ENCODE measurements around the gene FBXW7.

Gene FBXW7

DNA sequence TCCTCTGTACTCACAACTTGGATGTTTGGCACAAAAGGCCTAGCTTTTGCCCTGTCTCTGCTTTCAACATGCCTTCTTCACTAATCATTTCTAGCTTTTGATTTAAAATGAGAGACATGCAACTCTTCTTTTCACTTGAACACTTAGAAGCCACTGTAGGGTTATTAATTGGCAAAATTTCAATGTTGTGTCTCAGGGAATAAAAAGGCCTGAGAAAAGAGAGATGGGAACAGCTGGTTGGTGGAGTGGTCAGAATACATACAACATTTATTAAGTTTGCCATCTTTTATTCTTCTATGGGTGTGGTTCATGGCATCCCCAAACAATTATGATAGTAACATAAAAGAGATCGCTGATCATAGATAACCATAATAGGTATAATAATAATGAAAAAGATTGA, 114.3 kb downstream of the FBXW7 start:
- no peak for DNase-seq

DNA sequence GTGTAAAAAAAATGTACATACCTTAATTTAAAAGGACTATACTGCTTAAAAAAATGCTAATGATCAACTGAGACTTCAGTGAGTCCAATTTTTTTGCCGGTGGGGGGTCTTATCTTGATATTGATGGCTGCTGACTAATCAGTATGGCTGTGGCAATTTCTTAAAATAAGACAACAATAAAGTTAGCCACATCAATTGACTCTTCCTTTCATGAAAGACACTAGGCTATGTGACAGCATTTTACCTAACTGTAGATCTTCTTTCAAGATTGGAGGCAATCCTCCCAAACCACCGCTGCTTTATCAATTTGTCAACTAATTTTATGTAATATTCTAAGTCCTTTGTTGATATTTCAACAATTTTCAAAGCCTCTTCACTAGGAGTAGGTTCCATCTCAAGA, 116.1 kb downstream of the FBXW7 start:
- DNase-seq, result no peak

GRCh38 chr4:152417673-152418072, 118.2 kb downstream of the FBXW7 start:
- DNase-seq, result no peak

GRCh38 chr4:152415980-152416379, 119.9 kb downstream of the FBXW7 start:
- DNase-seq, result no peak

- peak; percentile 54 to 76 for DNase-seq
Measured at GRCh38 chr4:152408514-152409327, 127.2 kb downstream of the FBXW7 start.

- peak in 1 of 2 experiments; percentile 16 for DNase-seq
Measured at GRCh38 chr4:152401424-152401823, 134.5 kb downstream of the FBXW7 start.

GRCh38 chr4:152399246-152399645, 136.6 kb downstream of the FBXW7 start:
- DNase-seq, result peak; percentile 80 to 91

- peak; percentile 52 to 76 for DNase-seq
Measured at GRCh38 chr4:152398060-152398459, 137.8 kb downstream of the FBXW7 start.

- DNase-seq, result no peak
Measured at GRCh38 chr4:152394791-152395190, 141.1 kb downstream of the FBXW7 start.

DNA sequence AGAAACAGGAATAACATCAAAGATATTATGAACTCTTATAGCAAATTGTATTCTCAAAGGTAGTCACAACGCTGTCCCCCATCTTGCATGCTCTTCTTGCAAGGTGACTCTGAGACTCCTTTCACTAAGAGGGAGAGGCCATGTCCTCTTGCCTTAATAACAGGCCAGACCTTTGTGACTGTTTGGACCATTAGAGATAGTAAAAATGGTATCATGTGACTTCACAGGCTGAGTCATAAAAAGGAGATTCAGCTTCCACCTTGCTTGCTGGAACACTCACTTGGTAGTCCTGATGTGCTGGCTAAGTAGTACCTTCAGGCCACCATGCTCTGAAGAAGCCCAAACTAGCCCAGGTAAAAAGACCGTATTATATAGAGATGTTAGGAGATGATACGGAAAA, 143.8 kb downstream of the FBXW7 start:
- no peak for DNase-seq

DNA sequence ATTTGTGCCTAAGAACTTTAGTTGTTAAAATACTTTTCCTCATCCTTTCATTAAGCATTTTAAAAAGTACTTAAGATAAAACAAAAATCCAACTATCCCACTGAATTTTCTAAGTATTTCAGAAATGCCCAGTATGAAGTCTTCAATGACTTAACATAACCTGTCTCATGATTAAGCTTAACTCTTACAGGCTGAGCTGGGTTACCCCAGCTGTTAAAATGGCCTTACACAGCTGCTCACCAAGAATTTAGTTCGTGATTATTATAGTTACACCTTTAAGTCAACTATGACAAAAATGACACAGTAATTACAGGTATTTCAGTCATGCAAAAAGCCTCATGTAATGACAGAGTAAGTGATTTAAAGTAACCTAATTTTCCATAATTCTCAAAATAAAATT, 145.7 kb downstream of the FBXW7 start:
- DNase-seq, result no peak

DNA sequence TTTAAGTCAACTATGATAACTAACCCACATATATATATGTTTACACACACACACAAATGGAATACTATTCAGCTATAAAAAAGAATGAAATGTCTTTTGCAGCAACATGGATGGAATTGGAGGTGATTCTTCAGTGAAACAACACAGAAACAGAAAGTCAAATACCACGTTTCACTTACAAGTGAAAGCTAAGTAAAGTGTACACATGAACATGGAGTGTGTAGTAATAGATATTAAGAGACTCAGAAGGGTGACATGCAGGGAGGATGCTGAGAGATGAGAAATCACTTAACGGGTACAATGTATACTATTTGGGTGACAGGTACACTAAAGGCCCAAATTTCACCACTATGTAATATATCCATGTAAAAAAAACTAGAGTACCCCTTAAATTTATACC, 146.5 kb downstream of the FBXW7 start:
- DNase-seq, result no peak

- DNase-seq, result peak; percentile 45 to 53
Measured at GRCh38 chr4:152385551-152385950, 150.3 kb downstream of the FBXW7 start.

DNA sequence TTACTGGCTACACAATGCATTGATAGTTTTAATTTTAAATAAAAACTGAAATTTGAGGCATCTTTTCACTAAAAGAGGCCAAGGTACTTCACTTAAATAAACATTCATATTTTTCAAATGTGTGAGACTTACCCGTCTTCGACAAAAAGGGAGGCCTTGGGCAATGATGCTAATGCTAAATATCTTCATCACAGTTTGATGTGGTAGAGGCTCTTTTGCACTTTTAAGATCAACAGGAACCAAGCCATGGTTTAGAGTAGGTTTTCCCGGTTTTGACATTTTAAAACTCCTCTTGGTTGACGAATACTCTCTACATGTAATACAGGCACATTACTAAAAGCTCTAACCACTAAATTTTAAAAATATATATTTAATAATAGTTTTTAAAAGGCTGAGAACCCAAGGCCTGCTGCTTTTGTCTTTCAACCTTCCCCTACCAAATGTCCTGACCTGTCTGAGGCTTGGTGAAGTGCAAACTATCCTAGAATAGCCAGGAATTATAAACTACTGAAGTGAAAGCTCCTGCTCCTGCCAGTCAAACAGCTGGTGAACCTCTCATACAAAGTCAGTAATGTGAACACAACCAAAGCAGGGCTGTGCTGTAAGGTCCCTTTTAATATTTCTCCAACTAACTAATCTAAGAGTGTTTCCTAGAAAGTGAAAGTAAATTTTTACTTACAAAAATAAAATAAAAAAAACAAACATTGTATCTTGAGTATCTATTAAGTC, 153.7 kb downstream of the FBXW7 start:
- DNase-seq, result no peak

DNA sequence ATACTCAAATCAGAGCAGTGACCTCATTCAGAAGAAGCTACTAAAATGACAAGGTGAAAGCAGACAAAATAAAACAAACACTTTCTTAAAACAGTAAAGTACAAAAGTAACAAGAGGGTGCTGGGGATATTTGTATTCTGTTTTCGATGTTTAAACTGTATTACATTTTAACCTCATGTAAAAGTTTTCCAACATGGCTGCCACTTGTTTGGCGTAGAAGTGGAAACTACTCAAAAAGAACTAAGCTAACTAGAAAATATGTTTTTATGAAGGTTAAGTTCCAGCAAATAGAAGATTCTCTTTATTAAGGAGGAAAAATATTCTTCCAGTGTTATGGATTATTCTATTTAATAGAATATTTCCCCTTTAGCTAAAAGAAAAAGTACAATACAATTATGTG, 155.0 kb downstream of the FBXW7 start:
- no peak for DNase-seq

- DNase-seq, result no peak
Measured at GRCh38 chr4:152380185-152380584, 155.7 kb downstream of the FBXW7 start.

DNA sequence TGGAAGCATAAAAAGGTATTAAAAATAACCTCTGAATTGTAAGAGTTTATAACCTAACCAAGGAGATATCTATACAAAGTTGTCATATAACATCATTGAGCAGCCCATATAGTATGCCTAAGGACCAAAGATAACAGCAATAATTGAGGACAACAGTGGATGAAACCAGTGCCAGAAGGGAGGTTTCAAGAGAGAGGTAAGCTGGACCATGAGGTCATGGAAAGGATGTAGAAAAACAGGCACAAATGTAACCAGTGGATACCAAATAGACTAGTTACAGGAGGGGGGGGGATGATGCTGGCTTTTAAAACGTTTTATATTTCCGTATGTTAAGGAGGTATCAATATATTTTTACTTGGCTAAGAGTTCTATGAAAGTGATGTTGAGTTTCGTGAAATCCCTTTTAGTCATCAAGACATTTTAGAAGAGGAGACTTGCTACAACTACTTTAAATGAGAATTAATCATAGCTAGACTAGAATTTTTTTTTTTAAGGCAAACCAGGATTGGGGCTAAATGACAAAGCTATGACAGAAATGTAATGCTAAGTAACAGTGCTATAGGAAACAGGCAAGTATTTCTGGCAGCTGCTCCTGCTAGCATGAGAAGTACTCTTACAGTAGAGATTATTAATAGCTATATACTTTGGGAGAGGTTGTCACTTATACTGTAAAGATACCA, 161.1 kb downstream of the FBXW7 start:
- DNase-seq, result no peak

DNA sequence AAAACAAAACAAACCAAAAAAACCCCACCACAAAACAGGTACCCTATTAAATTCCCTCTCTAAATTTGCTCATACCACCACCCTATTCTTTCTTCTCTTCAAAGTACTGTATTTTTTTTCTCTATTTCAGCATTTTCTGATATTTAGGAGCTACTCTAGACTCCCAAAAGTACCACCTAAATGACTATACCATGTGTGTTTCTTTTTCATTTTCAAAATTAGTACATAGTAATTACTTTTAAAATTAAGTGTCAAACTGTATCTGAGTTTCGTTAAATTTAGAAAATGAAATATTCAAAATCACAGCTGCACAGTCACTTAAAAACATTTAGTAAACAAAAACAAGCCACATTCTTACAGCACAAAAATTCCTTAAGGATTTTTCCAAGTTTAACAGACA, 161.7 kb downstream of the FBXW7 start:
- no peak for DNase-seq

DNA sequence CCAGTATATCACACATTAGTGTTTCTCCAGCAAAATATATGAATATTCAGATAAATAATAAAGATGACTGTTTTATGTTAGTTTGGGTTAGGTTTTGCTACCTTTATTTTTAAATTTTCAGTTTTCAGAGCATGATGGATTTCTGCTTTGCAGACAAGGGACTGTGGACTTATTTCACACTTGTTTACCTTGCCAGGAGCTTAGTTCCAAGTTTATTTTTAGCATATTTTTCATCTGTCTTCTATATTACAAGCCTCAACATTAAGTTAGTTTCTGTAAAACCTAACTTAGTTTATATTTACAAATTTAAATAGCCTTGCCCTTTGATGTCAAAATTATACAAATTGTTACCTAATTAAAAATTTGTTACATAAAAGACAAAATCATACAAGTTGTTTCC, 163.4 kb downstream of the FBXW7 start:
- no peak for DNase-seq

GRCh38 chr4:152369902-152370295, 166.0 kb downstream of the FBXW7 start:
- DNase-seq, result peak in 1 of 2 experiments; percentile 30

DNA sequence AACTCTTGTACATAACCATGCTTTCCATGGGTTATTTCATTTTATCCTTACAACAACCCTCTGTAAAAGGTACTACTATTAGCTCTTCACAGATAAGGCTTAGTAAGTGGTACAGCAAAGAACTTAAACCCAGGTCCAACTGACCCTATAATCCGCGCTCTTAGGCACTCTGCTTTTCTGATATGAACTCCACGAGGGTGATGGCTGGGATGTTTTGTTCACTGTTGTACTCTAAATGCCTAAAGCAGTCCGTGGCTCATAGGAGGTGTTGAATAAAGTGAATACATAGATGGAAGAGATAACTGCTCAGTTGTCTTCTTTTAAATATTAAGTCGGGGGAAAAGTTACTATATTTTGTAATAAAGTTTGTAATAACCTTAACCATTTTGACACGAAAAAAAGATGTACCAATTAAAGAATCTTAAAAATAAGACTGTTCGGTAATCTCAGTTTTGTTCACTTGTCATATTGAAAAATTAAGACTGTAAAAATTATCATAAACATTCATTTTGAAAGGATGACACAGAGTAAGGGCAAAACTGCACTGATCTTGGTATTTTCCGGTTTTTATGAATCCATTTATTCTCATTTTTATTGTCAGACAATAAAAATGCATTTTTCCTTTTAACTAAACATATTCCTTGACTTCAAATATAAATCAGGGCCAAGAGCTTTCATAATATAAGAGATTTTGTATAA, 166.5 kb downstream of the FBXW7 start:
- no peak for DNase-seq

DNA sequence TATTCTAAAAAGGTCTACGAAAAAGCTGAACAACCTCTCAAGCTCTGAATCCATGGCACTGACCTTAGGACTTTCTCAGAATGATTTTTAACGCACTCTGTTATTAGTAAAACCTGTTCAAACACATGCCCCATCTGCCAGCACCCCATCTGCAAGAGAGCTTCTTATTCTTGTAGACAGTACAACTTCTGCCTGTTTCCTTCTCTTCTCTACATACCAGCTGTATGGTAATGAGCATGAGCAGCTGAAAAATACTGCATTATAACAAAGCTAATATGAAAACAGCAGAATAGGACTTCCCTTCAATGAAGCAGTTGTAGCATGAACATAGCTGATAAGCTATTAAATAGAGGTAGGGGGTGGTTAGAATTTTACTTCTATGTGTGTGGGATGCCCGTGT, 167.9 kb downstream of the FBXW7 start:
- DNase-seq, result no peak

- no peak for DNase-seq
Measured at GRCh38 chr4:152364883-152365282, 171.0 kb downstream of the FBXW7 start.

All from Kasumi-1 (cell line).